ENCODE results near the gene GSX1.

DNA sequence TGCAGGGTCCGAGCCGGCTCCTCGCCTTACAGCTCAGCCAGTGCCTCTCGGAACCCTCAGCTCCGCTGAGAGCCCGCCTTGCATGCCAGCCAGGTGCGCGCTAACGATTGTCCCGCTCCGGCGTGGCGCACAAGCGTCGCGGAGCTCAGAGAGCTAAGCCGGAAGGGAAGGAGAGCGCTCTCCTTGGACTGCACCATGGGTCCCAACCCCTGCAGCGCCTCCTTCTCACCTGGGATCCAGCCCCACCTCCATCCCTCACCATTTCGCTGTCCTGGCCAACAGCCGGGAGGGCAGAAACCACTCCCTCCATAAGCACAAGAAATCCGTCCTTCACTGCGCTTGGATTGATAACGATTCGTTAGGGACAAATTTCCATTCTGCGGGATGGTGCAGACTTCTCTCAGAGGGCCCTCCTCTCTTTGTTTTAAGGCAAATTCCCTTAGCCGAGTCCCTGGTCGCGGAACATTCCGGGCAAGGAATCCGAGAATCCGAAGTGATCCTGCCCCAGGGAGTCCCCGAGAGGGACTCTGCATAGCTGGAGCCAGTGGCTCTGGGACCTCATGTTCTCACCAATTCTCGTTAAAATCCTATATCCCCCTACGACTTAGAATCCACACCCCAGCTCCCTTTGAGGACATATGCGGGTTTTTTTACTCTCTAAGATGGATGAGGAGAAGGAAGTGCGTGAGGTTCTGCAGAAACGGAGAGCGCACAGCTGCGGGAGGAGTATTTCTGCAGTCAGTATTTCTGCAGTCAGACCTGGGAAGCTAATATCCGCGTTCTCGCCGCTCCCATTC is 2.8 kb downstream of the GSX1 start:
- TF ChIP-seq EP300 (IDR thresholded peaks at IDR 0.05): no peak
- TF ChIP-seq, protein P1, sequence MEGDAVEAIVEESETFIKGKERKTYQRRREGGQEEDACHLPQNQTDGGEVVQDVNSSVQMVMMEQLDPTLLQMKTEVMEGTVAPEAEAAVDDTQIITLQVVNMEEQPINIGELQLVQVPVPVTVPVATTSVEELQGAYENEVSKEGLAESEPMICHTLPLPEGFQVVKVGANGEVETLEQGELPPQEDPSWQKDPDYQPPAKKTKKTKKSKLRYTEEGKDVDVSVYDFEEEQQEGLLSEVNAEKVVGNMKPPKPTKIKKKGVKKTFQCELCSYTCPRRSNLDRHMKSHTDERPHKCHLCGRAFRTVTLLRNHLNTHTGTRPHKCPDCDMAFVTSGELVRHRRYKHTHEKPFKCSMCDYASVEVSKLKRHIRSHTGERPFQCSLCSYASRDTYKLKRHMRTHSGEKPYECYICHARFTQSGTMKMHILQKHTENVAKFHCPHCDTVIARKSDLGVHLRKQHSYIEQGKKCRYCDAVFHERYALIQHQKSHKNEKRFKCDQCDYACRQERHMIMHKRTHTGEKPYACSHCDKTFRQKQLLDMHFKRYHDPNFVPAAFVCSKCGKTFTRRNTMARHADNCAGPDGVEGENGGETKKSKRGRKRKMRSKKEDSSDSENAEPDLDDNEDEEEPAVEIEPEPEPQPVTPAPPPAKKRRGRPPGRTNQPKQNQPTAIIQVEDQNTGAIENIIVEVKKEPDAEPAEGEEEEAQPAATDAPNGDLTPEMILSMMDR (IDR thresholded peaks at IDR 0.05): no peak
- no peak for TF ChIP-seq POLR2AphosphoS5 (IDR thresholded peaks at IDR 0.05)
- TF ChIP-seq POLR2A (IDR thresholded peaks at IDR 0.05): no peak
